Activated naive CD4-positive, alpha-beta T cell treated with anti-CD3 and anti-CD28 coated beads, Interleukin-2, amount 10 ng/mL, durations not matched to agents 7 days and 5 days (primary cell): ENCODE measurements around the gene BEST3.
"Not testable (repeated sequence)": the region's sequence is repeated elsewhere in the genome, so short reads cannot be mapped to it uniquely, and the experiment has no call there.

Source experiments
- CTCF ChIA-PET: fragments of 350-600 bp; sonication (Branson Sonifier 250); formaldehyde crosslinking; loops from one replicate; lab custom pipeline; 2021; ENCODE audit warnings: antibody characterized with exemption; lab: Charles Lee
- DNase-seq: peaks from one replicate; pipeline ENCODE4 v3.0.0-alpha.2; 2020
- H3K27ac Mint-ChIP-seq: one replicate; pipeline ENCODE4 v1.8.0; 2021; ENCODE audit warnings: mild to moderate bottlenecking, moderate library complexity, mixed read lengths
- H3K27me3 Mint-ChIP-seq: one replicate; pipeline ENCODE4 v1.8.0; 2021; ENCODE audit warnings: mild to moderate bottlenecking, mixed read lengths
- H3K36me3 Mint-ChIP-seq: one replicate; pipeline ENCODE4 v1.8.0; 2021; ENCODE audit warnings: mixed read lengths
- H3K4me1 Mint-ChIP-seq: one replicate; pipeline ENCODE4 v1.8.0; 2021; ENCODE audit warnings: mixed read lengths
- H3K4me3 Mint-ChIP-seq: one replicate; pipeline ENCODE4 v1.8.0; 2021; ENCODE audit warnings: mild to moderate bottlenecking, moderate library complexity, mixed read lengths
- H3K9me3 Mint-ChIP-seq: one replicate; pipeline ENCODE4 v1.8.0; 2021; ENCODE audit warnings: mixed read lengths

BEST3 gene

DNA sequence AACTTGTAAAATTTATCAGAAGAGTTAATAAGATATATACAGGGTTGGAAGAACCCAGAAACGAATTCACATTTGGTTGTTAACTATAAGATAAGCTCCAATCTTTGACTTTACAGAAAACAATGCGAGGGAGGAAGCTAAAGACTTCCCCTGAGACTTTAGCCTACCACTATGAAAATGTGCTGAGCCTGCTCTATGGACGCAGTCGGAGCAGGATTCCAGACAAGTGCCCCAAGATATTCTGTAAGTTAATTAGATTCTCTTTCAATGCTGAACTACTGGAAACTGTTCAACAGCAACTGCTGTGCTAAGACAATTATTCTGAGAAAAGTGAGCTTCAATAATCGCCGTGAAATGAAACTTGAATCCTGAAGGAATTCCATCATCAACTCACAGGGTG lies 80.1 kb downstream of the BEST3 start:
- Mint-ChIP-seq H3K27ac (no peak overlapping the region), H3K36me3 (no peaks in the 10 kb centered on the region), H3K9me3 (no peaks in the 10 kb centered on the region), H3K4me3 (no peak overlapping the region), H3K4me1 (no peaks in the 10 kb centered on the region), H3K27me3 (peaks cover 29% of the 10 kb centered on the region)
- no peak for DNase-seq
- CTCF ChIA-PET = interaction anchor here (0.8 kb wide), 1 partner anchor 16 kb away, joined by 3 read pairs; no protein-coding TSS in a partner anchor

DNA sequence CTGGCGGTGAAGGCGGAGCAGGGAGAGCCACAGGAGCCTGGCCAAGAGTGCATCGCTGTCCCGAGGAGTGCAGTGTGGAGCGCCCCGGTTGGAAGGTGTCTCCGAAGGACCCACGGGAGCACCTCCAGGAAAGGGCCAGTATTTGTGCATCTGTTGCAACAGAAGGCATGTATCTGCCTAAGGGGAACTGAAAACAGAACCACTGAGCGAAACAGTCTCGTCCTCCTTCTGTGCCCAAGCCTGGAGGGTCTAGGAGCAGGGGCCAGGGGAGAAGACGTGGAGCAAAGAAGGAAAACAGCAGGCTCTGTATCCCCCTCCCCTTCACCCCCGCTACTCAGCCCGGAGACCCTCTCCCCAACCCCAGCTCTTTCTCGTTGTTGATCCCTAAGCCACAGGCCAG lies 83.1 kb downstream of the BEST3 start:
- CTCF ChIA-PET = no interaction called here
- Mint-ChIP-seq H3K36me3 (no peaks in the 10 kb centered on the region), H3K4me3 (no peak overlapping the region), H3K27me3 (peaks cover 22% of the 10 kb centered on the region), H3K27ac (no peak overlapping the region), H3K4me1 (no peaks in the 10 kb centered on the region), H3K9me3 (no peaks in the 10 kb centered on the region)
- no peak for DNase-seq

DNA sequence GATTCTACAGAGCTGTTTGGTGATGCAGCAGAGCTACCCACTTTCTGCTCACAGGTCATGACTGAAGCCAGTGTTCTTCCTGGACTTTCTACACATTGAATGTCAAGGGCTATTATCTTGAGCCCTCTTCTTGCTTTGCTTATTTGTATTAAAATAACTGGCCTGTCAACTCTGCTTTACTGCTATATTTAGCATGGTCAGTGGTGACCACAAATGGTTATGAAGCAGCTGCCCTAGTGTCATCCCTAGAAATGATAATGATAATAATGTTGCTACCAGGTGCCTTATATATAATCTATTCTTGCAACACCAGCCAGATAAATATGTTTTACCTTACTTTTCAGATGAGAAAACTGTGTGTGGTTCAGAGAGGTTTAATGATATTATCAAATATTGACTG lies 85.8 kb downstream of the BEST3 start:
- Mint-ChIP-seq H3K36me3 (no peaks in the 10 kb centered on the region), H3K27ac (no peak overlapping the region), H3K9me3 (no peaks in the 10 kb centered on the region), H3K4me1 (no peaks in the 10 kb centered on the region), H3K4me3 (no peak overlapping the region), H3K27me3 (peaks cover 35% of the 10 kb centered on the region)
- DNase-seq = no peak
- CTCF ChIA-PET = interaction anchor here (1.6 kb wide), 1 partner anchor 26 kb away, joined by 4 read pairs; no protein-coding TSS in a partner anchor

DNA sequence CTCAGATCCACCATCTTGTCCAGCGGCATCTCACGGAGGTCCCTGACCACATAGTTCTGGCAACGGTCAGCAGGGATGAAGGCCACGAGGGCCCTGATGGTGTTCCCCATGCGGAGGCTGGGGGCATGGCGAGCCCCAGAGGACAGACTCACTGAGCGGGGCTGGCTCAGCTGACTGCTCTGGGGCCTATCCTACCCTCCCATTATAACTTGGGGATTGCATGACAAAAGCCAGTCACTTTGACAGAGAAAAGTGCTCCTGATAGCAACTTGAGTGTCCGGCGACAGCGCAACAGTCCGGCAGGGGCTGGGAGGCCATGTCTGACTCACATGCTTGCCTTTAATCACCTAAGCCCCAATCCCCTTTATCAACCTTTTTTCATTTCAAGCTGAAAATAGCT lies 88.4 kb downstream of the BEST3 start, which contains the start of gene LRRC10:
TSS of gene LRRC10 (minus strand) at position 179 of the 400 bp plus-strand sequence. CDS start at position 110, 69 bp downstream.
- CTCF ChIA-PET = no interaction called here
- no peaks in the 10 kb centered on the region for H3K9me3 Mint-ChIP-seq

DNA sequence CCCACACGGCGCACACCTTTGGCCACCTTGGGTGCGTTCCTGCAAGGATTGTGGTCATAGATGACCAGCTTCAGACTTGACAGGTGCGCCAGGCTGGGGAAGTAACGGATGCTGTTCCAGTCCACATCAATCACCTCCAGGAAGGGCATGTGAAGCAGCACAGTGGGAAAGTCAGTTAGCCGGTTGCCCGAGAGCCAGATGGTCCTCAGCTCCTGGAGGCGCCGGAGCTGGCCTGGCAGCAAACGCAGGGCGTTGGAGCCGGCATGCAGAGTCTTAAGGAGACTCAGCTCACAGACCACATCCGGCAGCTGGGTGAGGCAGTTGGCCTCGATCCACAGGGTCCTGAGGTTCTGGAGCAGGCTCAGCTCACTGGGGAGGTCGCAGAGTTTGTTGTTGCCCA lies 89.0 kb downstream of the BEST3 start:
- H3K27me3 Mint-ChIP-seq = peaks cover 17% of the 10 kb centered on the region
- DNase-seq = no peak
- CTCF ChIA-PET = no interaction called here
- H3K36me3 Mint-ChIP-seq = no peaks in the 10 kb centered on the region
- no peak overlapping the region for H3K27ac Mint-ChIP-seq
- no peak overlapping the region for H3K4me3 Mint-ChIP-seq
- H3K9me3 Mint-ChIP-seq = no peaks in the 10 kb centered on the region
- H3K4me1 Mint-ChIP-seq = no peaks in the 10 kb centered on the region

More for the DNA sequence above, 88.4 kb downstream of the BEST3 start, which contains the start of gene LRRC10:
- H3K27me3 Mint-ChIP-seq = peaks cover 17% of the 10 kb centered on the region
- H3K36me3 Mint-ChIP-seq = no peaks in the 10 kb centered on the region
- H3K27ac Mint-ChIP-seq = no peak within 1 kb of the TSS
- DNase-seq = no peak
- H3K4me3 Mint-ChIP-seq = no peak within 1 kb of the TSS
- no peaks in the 10 kb centered on the region for H3K4me1 Mint-ChIP-seq

DNA sequence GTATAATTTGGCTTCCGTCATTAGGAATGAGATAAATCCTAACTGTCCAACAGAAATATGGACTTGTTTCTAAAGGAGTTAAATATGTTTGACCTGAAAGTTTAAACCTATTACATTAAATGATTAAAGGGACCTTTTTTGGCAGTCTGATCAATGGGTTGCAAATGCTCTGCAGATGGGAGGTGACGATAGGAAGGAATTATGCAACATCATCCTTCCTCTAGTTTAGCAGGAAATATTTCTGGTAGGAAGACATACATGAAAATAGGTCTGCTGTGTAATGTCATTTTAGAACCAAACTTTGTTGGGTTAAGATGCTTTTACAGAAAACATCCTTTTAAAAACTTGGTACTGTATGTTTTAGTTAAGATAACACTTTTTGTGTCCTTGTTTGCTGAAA lies 91.0 kb downstream of the BEST3 start:
- no peak overlapping the region for H3K4me3 Mint-ChIP-seq
- CTCF ChIA-PET = no interaction called here
- H3K4me1 Mint-ChIP-seq = no peaks in the 10 kb centered on the region
- peaks cover 17% of the 10 kb centered on the region for H3K27me3 Mint-ChIP-seq
- no peak for DNase-seq
- no peaks in the 10 kb centered on the region for H3K9me3 Mint-ChIP-seq
- no peak overlapping the region for H3K27ac Mint-ChIP-seq
- peaks cover 5% of the 10 kb centered on the region for H3K36me3 Mint-ChIP-seq

DNA sequence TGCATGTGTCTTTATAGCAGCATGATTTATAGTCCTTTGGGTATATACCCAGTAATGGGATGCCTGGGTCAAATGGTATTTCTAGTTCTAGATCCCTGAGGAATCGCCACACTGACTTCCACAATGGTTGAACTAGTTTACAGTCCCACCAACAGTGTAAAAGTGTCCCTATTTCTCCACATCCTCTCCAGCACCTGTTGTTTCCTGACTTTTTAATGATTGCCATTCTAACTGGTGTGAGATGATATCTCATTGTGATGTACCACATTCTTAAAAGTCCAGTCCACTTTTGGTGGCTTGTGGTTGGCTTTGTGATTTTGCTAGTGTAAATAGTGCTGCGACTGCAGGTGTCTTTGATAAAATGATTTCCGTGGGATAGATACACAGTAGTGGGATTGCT lies 94.8 kb downstream of the BEST3 start:
- not testable (repeated sequence) for H3K27me3 Mint-ChIP-seq, H3K4me1 Mint-ChIP-seq, H3K27ac Mint-ChIP-seq

More for the DNA sequence above, 94.8 kb downstream of the BEST3 start:
- H3K9me3 Mint-ChIP-seq, H3K4me3 Mint-ChIP-seq, DNase-seq: not testable (repeated sequence)
- CTCF ChIA-PET = interaction anchor here (0.9 kb wide), 1 partner anchor 36 kb away, joined by 3 read pairs; no protein-coding TSS in a partner anchor
- H3K36me3 Mint-ChIP-seq = peaks cover 30% of the 10 kb centered on the region
